Vagina (tissue), 2 donors: Measurements from ENCODE around the gene SLK.

ENCODE experiments used
- POLR2AphosphoS5 ChIP-seq, 2 donors: sonication (generic); formaldehyde crosslinking; IDR thresholded peaks; one replicate each; pipeline ENCODE4 v1.9.0; 2017; ENCODE audit warnings: antibody characterized with exemption in 2 of 2, mild to moderate bottlenecking in 2 of 2, low read depth in 1 of 2; ENCODE audit not compliant: insufficient read depth in 1 of 2
- TF ChIP-seq, protein P1 (sequence below), 3 experiments: fragments of 450-650 bp in 2 of 3; fragments of 200-600 bp in 1 of 3; sonication (generic) in 1 of 3; IDR thresholded peaks; one replicate each; pipeline ENCODE4 v1.5.1; 2017 to 2019; ENCODE audit warnings: antibody characterized with exemption in 3 of 3, mild to moderate bottlenecking in 2 of 3, moderate library complexity in 2 of 3

GRCh38 chr10:104032144-104032775, 65.3 kb downstream of the SLK start:
- TF ChIP-seq, protein P1, sequence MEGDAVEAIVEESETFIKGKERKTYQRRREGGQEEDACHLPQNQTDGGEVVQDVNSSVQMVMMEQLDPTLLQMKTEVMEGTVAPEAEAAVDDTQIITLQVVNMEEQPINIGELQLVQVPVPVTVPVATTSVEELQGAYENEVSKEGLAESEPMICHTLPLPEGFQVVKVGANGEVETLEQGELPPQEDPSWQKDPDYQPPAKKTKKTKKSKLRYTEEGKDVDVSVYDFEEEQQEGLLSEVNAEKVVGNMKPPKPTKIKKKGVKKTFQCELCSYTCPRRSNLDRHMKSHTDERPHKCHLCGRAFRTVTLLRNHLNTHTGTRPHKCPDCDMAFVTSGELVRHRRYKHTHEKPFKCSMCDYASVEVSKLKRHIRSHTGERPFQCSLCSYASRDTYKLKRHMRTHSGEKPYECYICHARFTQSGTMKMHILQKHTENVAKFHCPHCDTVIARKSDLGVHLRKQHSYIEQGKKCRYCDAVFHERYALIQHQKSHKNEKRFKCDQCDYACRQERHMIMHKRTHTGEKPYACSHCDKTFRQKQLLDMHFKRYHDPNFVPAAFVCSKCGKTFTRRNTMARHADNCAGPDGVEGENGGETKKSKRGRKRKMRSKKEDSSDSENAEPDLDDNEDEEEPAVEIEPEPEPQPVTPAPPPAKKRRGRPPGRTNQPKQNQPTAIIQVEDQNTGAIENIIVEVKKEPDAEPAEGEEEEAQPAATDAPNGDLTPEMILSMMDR (IDR thresholded peaks at IDR 0.05), result no peak
- no peak for TF ChIP-seq POLR2AphosphoS5 (IDR thresholded peaks at IDR 0.05; ENCODE audit: insufficient read depth in 1 of 2, low read depth in 1 of 2)
